Progenitor cell of endocrine pancreas (in vitro differentiated cells): ENCODE data around the gene ZNF138. TPM values are rescaled to one million over a fixed set of nuclear protein-coding genes. Genes with fewer than 3 reads are reported as not detected.

Experiments used
- DNase-seq: peaks from one replicate; pipeline ENCODE4 v3.0.0; 2021; ENCODE audit warnings: low spot score; ENCODE audit not compliant: unreplicated experiment
- H3K27ac Mint-ChIP-seq: 2 replicates; pipeline ENCODE4 v1.8.0; 2021; ENCODE audit warnings: mild to moderate bottlenecking, moderate library complexity, mixed read lengths
- H3K27me3 Mint-ChIP-seq: 2 replicates; pipeline ENCODE4 v1.8.0; 2021; ENCODE audit warnings: mixed read lengths
- H3K36me3 Mint-ChIP-seq: 2 replicates; pipeline ENCODE4 v1.8.0; 2022; ENCODE audit warnings: mixed read lengths; ENCODE audit not compliant: insufficient read depth
- H3K4me1 Mint-ChIP-seq: 2 replicates; pipeline ENCODE4 v1.8.0; 2021; ENCODE audit warnings: low read depth, mixed read lengths
- H3K4me3 Mint-ChIP-seq: 2 replicates; pipeline ENCODE4 v1.8.0; 2021; ENCODE audit warnings: low read depth, mild to moderate bottlenecking, moderate library complexity, mixed read lengths
- H3K9me3 Mint-ChIP-seq: 2 replicates; pipeline ENCODE4 v1.8.0; 2021; ENCODE audit warnings: low read depth, mixed read lengths
- total RNA-seq: library from RNA; stranded (reverse); gene quantifications from 2 replicates; pipeline ENCODE4 v1.2.1, GENCODE V29; 2021
- TF ChIP-seq, protein P1 (sequence below): fragments of 200-600 bp; sonication (generic); IDR thresholded peaks from one replicate; pipeline ENCODE4 v1.5.0; 2021; ENCODE audit warnings: antibody characterized with exemption, mild to moderate bottlenecking; ENCODE audit not compliant: unreplicated experiment

Gene ZNF138
- total RNA-seq, 1 donor from 2014 or later, result 21.3 TPM

DNA sequence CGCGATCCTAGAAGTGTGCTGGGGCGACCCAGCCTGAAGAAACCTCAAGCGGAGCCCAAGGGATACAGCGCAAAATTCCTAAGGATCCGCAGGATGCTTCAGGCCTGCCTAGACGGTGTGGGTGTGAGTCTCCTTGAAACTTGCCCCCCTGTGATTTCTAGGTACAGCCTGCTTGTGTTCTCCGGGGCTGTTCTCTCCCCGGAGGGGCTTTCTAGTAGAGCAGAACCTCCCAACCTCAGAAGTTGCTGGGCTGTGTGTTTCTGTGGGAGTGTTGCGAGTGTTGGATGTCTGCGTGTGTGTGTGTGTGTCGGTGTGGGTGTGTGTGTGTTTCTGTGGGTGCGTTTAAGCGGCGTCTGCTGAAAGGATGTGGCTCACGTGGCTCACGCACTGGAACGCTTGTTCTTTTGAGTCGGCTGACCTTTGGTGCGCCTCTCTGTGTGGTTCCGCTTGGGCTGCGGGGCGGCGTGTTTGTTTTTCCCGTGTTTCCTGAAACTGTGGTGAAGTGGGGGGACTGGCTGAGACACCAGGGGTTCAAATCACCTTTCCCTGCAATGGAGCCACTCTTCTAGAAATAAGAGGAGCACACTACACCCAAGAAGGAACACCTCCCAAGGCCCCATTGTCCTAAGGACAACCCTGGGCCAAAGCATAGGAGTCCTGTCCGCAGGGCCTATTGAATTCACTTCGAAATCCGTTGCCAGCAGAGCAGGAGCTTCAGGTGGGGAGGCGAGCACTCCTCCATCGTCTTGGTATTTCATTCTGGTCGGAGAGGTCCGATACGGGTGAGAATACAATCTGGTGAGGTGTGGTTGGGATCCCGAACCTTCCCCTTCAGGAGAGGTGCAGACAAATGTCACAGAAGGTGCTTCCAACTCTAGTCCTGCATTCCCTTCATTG, 83.7 kb downstream of the ZNF138 start:
- no peak overlapping the region for H3K4me3 Mint-ChIP-seq
- H3K4me1 Mint-ChIP-seq, result no peaks in the 10 kb centered on the region
- H3K36me3 Mint-ChIP-seq, result peaks cover 2% of the 10 kb centered on the region
- no peaks in the 10 kb centered on the region for H3K27me3 Mint-ChIP-seq
- TF ChIP-seq, protein P1, sequence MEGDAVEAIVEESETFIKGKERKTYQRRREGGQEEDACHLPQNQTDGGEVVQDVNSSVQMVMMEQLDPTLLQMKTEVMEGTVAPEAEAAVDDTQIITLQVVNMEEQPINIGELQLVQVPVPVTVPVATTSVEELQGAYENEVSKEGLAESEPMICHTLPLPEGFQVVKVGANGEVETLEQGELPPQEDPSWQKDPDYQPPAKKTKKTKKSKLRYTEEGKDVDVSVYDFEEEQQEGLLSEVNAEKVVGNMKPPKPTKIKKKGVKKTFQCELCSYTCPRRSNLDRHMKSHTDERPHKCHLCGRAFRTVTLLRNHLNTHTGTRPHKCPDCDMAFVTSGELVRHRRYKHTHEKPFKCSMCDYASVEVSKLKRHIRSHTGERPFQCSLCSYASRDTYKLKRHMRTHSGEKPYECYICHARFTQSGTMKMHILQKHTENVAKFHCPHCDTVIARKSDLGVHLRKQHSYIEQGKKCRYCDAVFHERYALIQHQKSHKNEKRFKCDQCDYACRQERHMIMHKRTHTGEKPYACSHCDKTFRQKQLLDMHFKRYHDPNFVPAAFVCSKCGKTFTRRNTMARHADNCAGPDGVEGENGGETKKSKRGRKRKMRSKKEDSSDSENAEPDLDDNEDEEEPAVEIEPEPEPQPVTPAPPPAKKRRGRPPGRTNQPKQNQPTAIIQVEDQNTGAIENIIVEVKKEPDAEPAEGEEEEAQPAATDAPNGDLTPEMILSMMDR, result no peak
- DNase-seq, result no peak
- H3K27ac Mint-ChIP-seq, result no peak overlapping the region
- peaks cover 29% of the 10 kb centered on the region for H3K9me3 Mint-ChIP-seq

DNA sequence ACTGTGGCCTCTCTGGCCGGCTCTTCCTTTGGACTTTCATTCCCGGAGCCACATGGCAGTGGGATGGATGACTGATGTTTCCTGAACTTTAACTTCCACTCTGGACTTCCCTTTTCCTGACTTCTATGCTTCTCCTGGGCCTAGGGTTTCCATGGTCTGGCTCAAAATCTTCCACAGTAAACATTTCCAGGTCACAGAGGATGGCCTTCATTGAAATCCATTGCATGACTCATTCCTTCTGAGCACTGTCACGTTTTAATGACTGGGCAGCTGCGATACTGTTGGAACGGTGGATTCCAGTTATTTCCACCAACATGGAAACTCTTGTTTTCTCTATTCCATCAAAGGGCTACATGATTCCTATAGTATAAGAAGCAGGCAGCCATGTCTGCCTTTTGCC, 84.5 kb downstream of the ZNF138 start:
- no peaks in the 10 kb centered on the region for H3K27me3 Mint-ChIP-seq
- H3K36me3 Mint-ChIP-seq, result peaks cover 3% of the 10 kb centered on the region
- TF ChIP-seq, protein P1, result no peak
- H3K4me3 Mint-ChIP-seq, result no peak overlapping the region
- H3K9me3 Mint-ChIP-seq, result peaks cover 28% of the 10 kb centered on the region
- no peak overlapping the region for H3K27ac Mint-ChIP-seq
- no peak for DNase-seq
- H3K4me1 Mint-ChIP-seq, result no peaks in the 10 kb centered on the region

DNA sequence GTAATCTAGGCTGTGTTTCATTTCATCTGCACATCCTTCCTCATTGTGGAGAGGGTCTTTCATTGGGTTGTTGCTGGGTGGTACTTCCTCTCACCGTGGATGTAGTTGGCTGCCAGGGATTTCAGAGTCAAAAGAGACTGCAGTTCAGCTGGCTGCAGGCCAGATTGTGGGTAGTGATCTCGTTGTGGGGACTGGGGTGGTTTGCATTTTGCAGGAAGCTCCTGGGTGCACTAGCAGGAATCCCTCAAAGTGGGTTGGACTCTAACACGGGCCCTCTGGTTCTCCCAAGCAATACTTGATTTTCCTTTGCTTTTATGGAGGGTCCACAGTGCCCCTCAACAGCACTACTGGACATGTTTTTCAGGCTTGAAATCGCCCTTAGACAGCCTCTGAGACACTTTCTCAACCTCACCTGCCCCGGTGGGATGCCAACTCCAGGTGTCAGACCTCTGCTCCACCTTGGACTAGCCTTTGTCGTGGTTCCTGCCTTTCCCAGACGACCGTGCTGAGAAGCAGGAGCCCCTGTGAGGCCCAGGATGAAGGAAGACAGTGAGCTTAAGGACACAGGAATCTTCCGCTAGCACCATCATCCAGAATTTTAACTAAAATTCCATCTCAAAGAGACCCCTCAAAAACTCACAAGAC, 85.0 kb downstream of the ZNF138 start:
- Mint-ChIP-seq H3K27me3 (no peaks in the 10 kb centered on the region), H3K36me3 (peaks cover 3% of the 10 kb centered on the region), H3K4me3 (no peak overlapping the region), H3K27ac (no peak overlapping the region), H3K4me1 (no peaks in the 10 kb centered on the region), H3K9me3 (peaks cover 28% of the 10 kb centered on the region)
- TF ChIP-seq, protein P1, result no peak
- no peak for DNase-seq

DNA sequence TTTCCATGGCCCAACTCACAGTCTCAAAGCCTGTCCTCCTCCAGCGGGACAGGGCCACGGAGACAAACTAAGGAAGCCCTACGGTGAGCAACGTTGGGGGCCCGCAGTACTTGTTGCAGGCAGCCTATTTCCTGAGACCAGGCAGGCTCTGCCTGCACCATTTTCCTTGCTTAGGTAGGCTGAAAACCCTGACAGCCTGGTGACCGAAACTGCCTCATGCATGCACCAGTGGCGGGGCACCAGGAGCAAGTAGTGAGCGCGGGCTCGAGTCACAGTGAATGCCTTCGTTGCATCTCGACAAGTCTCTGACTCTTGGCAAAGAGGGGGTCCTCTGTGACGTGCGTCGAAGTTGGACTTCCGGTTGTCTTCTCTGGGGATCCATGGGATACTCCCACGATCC, 85.6 kb downstream of the ZNF138 start:
- peaks cover 28% of the 10 kb centered on the region for H3K9me3 Mint-ChIP-seq
- no peak overlapping the region for H3K4me3 Mint-ChIP-seq
- TF ChIP-seq, protein P1, result no peak
- DNase-seq, result no peak
- H3K36me3 Mint-ChIP-seq, result peaks cover 3% of the 10 kb centered on the region
- no peaks in the 10 kb centered on the region for H3K4me1 Mint-ChIP-seq
- H3K27me3 Mint-ChIP-seq, result no peaks in the 10 kb centered on the region
- H3K27ac Mint-ChIP-seq, result no peak overlapping the region
